Suprapubic skin (tissue), 4 donors: ENCODE results near the gene TLE7.

Source experiments
- CTCF ChIP-seq, 2 donors: fragments of 200-600 bp in 1 of 2; fragments of 450-650 bp in 1 of 2; sonication (generic) in 1 of 2; IDR thresholded peaks; one replicate each; pipeline ENCODE4 v1.5.1; 2016 to 2019; ENCODE audit warnings: antibody characterized with exemption in 2 of 2, mild to moderate bottlenecking in 1 of 2, moderate library complexity in 1 of 2
- POLR2A ChIP-seq, 2 donors: fragments of 450-650 bp; IDR thresholded peaks; one replicate each; pipeline ENCODE4 v1.6.1; 2017; ENCODE audit warnings: antibody characterized with exemption in 2 of 2, mild to moderate bottlenecking in 2 of 2, moderate library complexity in 2 of 2
- POLR2AphosphoS5 ChIP-seq, 3 donors: sonication (generic); formaldehyde crosslinking; IDR thresholded peaks; one replicate each; pipeline ENCODE4 v1.6.1; 2017; ENCODE audit warnings: antibody characterized with exemption in 3 of 3

GRCh38 chr16:71431991-71432390, 9.9 kb downstream of the TLE7 start:
- TF ChIP-seq CTCF (IDR thresholded peaks at IDR 0.05) (no peak), POLR2A (IDR thresholded peaks at IDR 0.05) (no peak), POLR2AphosphoS5 (IDR thresholded peaks at IDR 0.05) (no peak)
